ENCODE results near the gene NMB. TPM values are rescaled to one million over a fixed set of nuclear protein-coding genes. Genes with fewer than 3 reads are reported as not detected.

The NMB gene
- total RNA-seq, 2 experiments from 2014 or later = 2.6 TPM

- peaks cover 26% of the 10 kb centered on the region for H3K4me1 Mint-ChIP-seq
Observed at GRCh38 chr15:84609818-84610525, 48.0 kb downstream of the NMB start.

GRCh38 chr15:84608707-84609284 lies 49.2 kb downstream of the NMB start:
- Mint-ChIP-seq H3K4me1 (peaks cover 35% of the 10 kb centered on the region), H3K36me3 (peaks cover 24% of the 10 kb centered on the region), H3K9me3 (no peaks in the 10 kb centered on the region), H3K27ac (no peak overlapping the region), H3K27me3 (no peaks in the 10 kb centered on the region), H3K4me3 (no peak overlapping the region)
- no peak for DNase-seq

More at GRCh38 chr15:84609818-84610525, 48.0 kb downstream of the NMB start:
- H3K4me3 Mint-ChIP-seq = no peak overlapping the region
- H3K36me3 Mint-ChIP-seq = peaks cover 19% of the 10 kb centered on the region
- H3K27me3 Mint-ChIP-seq = no peaks in the 10 kb centered on the region
- no peaks in the 10 kb centered on the region for H3K9me3 Mint-ChIP-seq
- H3K27ac Mint-ChIP-seq = no peak overlapping the region
- DNase-seq = no peak

GRCh38 chr15:84606653-84607120 lies 51.3 kb downstream of the NMB start:
- Mint-ChIP-seq H3K27me3 (no peaks in the 10 kb centered on the region), H3K9me3 (no peaks in the 10 kb centered on the region), H3K4me1 (peaks cover 41% of the 10 kb centered on the region), H3K27ac (no peak overlapping the region), H3K36me3 (peaks cover 27% of the 10 kb centered on the region), H3K4me3 (no peak overlapping the region)
- no peak for DNase-seq

GRCh38 chr15:84605554-84605882 lies 52.5 kb downstream of the NMB start:
- Mint-ChIP-seq H3K27ac (peak overlapping the region; percentile 83), H3K9me3 (no peaks in the 10 kb centered on the region), H3K4me1 (peaks cover 41% of the 10 kb centered on the region), H3K27me3 (no peaks in the 10 kb centered on the region), H3K4me3 (peak overlapping the region; percentile 60), H3K36me3 (peaks cover 27% of the 10 kb centered on the region)
- no peak for DNase-seq

Other genes with a start within 250 kb of the NMB start
- gene ZSCAN2, start 57.2 kb downstream of the NMB start, total RNA-seq = 1 to 10 TPM; 5.9 to 7.6 TPM
- gene WDR73, start 3.9 kb downstream of the NMB start, total RNA-seq = 10 to 100 TPM; 22.1 to 26.3 TPM
- gene SEC11A, start 57.9 kb upstream of the NMB start, total RNA-seq = 10 to 100 TPM; 89.3 to 93.5 TPM
- gene ZNF592, start 90.4 kb upstream of the NMB start, total RNA-seq = 10 to 100 TPM; 24.5 to 26.5 TPM
- under 1 TPM; 0.04 to 0.06 TPM for gene ALPK3, start 159.2 kb upstream of the NMB start, total RNA-seq
- not detected for gene SLC28A1, start 226.5 kb upstream of the NMB start, total RNA-seq